NCI-H187 (cell line): Measurements from ENCODE around the gene PRTFDC1.
"Not testable (repeated sequence)": the region's sequence is repeated elsewhere in the genome, so short reads cannot be mapped to it uniquely, and the experiment has no call there.

ENCODE experiments used
- DNase-seq, 2 experiments: peaks; one replicate each; lab custom pipeline; 2025; lab: John Stamatoyannopoulos, UW

Gene PRTFDC1

DNA sequence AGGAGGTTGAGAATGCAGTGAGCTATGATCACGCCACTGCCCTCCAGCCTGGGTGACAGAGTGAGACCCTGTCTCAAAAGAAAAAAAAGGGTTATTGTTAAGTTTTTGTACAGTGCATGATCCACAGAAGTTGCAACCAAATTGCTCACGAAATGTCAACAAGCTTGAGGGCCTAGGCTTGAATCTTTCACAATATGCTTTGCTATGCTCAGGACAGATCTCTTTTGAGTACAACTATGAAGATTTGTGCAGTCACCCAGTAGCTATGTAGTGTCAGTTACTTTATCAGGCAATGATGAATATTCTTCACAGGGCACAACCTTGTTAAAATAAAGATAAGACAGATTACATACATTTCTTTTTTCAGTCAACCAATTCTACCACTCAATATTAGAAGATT is 109.2 kb downstream of the PRTFDC1 start:
- no peak for DNase-seq

DNA sequence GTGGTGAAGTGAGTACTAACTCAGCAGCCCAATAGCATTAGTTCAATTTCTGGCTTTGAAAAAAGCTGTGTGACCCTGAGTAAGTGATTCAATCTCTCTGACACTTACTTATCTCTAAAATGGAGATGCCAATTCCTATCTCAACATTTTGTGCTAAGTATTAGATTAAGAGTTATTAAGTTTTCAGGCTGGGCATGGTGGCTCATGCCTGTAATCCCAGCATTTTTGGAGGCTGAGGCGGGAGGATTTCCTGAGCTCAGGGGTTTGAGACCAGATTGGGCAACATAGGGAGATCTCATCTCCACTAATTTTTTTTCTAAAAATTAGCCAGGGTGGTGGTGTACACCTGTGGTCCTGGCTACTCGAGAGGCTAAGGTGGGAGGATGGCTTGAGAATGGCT is 109.5 kb downstream of the PRTFDC1 start:
- DNase-seq: no peak

DNA sequence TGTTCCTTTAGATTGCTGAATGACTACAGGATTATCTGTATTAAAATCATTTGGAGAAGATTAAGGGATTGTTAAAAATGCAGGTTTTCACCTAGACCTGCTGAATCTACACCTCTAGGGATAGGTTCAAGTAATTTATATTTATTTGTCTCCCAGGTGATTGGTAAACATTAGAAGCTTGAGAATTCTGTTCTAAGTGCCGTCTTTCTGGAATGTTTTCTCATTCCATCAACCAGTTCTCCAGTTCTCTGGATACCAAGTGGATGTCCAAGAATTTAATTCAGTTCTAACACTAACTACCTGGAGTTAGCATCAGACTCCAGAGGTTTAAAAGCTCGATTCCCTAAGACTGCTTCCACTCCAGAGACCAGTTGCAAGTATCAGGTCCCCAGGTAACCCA is 110.9 kb downstream of the PRTFDC1 start:
- no peak for DNase-seq

DNA sequence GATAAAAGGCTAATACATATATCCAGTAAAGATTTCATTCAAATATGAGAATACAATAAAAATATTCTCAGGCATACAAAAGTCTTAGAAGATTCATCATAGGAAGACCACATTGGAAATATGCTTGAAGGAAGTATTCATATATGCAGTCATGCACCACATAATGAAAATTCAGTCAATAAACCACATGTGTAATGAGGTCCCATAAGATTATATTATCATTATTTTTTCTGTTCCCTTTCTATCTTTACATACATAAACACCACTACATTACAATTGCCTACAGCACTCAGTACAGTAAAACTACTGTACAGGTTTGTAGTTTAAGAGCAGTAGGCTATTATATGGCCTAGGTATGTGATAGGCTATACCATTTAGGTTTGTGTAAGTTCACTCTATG is 111.6 kb downstream of the PRTFDC1 start:
- no peak for DNase-seq

DNA sequence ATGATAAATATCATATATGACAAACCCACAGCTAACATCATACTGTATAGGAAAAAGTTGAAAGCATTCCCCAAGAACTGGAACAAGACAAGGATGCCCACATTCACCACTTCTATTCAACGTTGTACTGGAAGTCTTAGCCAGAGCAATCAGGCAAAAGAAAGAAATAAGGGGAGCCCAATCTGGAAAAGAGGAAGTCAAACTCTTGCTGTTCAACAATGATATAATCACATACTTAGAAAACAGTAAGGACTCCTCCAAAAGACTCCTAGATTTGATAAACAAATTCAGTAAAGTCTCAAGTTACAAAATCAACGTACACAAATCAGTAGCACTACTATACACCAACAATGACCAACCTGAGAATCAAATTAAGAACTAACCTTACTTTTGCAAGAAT is 114.6 kb downstream of the PRTFDC1 start:
- DNase-seq: not testable (repeated sequence)

DNA sequence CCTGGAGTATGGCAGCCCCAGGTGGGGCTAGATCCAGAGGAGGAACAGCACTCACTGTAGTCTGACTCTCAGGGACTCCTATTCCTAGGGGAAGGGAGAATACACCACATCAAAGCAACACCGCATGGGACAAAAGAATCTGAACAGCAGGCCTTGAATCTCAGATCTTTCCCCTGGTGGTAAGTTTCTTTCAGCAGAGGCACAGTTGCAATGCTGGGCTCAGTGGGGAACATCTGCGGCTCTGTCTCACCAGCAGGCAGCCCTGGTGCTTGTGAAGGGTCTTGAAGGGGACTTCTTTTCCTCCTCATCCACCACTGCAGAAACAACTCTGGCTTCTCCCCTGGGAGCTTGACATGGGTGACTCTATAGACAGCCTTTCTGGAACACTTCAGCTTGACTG is 117.5 kb downstream of the PRTFDC1 start:
- DNase-seq: no peak

DNA sequence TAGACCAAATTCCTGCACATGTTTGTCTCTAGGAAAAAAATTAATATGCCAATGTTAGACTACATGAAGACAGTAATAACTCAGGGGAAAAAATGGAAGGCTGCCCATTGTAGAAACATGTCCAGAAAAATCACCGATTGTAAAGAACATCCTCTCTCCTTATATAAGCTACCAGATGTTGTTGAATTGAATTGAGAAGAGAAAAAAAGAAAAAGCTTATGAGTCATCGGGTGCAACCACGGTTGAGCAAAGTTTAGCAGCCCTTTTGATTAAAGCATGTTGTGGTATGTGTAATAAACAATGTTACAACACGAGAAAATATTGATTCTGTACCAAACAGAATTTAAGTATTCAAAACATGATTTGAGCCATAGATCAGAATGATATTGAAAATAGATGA is 126.4 kb downstream of the PRTFDC1 start:
- no peak for DNase-seq

DNA sequence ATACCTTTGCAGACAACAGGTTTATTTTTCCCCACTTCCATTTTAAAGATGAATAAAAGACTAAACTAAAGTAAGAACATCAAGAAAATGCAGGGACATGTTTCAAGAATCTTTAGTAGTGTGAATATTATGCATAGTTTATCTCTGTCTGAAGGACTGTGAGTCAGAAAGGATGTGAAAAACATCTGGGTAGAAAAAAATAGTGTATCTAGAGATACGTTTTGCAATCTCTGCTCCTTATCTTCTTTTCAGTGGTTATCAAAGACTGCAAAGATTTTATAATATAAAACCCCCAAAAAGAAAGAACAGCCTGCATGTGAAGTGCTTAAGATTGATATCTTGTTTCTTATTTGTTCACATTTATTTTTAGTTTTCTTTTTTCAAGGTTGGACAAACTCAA is 126.9 kb downstream of the PRTFDC1 start:
- DNase-seq: no peak

DNA sequence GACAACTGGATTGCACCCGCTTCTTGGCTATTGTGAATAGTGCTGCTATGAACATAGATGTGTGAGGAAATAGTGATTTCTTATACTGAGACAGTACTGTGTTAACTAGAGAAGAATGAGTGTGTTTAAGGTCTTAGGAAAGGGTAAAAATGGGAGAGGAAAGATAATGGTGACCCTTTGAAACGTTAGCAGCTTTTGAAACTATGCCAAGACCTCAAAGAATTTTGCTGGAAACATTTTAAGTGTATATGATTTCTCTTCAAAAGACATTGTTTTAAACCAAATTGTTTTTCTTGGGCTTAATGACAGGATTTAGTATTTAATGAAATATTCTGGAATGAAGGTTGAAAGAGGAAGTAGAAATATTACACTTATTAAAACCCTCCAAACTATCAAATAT is 127.9 kb downstream of the PRTFDC1 start:
- DNase-seq: no peak

DNA sequence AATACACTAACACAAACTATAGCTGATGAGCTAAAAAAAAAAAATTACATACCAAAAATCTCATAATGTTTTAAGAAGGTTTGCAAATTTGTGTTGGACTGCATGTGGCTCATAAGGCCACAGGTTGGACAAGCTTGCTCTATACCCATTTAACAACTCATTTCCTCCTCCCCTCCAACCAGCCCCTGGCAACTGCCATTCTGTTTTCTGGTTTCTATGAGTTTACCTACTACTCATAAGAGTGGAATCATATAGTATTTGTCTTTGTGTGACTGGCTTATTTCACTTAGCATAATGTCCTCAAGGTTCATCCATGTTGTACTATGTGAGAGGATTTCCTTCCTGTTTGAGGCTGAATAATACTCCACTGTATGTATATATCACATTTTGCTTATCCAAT is 128.3 kb downstream of the PRTFDC1 start:
- no peak for DNase-seq

DNA sequence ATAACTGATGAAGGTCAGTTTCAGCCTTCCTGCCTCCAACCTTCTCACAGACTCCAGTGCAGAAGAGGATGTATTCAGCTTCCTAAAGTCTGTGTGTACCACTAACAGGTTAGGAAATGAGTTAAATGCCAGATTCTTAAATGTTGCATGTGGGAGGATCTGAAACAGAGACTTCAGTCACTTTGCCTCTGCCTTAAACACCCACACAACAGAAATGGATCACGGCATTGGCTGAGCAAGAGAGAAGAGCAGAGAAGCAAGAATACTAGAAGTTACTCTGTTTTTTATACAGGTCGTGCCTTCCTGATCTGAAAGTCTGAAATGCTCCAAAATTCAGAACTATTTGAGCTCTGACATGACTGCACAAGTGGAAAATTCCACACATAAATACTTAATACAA is 129.8 kb downstream of the PRTFDC1 start:
- DNase-seq: no peak

DNA sequence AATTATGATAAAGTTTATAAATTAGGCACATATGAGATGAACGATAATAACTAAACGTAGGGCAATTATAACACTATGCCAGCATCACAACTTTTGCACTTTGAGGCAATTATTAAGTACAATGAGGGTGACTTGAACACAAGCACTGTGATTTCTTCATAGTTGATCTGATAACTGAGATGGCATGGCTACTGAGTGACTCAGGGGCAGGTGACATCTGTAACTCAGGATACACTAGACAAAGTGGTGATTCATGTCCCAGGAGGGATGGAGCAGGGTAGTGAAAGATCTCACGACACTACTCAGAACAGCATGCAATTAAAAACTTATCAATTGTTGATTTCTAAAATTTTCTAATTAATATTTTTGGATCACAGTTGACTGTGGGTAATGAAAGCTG is 130.4 kb downstream of the PRTFDC1 start:
- DNase-seq: no peak

DNA sequence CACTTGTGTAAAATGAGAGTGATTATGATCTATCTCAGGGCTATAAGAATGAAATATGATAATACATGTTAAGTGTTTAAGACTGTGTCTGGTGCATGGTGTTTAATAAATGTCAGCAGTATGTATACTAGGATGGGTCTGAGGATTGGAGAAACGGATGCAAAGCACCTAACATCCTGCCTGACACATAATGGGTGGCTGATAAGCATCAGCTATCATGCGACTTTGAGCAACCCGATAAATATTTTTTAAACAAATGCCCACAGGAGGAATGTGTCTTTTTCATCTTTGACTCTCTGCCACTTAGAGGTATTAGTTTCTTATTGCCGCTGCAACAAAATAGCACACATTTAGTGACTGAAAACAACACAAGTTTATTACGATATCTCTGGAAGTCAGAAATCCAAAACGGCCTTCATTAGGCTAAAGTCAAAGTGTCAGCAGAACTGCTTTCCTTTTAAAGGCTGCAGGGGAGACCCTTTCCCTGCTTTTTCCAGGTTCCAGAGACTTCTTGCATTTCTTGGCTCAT is 135.5 kb downstream of the PRTFDC1 start:
- DNase-seq: no peak

DNA sequence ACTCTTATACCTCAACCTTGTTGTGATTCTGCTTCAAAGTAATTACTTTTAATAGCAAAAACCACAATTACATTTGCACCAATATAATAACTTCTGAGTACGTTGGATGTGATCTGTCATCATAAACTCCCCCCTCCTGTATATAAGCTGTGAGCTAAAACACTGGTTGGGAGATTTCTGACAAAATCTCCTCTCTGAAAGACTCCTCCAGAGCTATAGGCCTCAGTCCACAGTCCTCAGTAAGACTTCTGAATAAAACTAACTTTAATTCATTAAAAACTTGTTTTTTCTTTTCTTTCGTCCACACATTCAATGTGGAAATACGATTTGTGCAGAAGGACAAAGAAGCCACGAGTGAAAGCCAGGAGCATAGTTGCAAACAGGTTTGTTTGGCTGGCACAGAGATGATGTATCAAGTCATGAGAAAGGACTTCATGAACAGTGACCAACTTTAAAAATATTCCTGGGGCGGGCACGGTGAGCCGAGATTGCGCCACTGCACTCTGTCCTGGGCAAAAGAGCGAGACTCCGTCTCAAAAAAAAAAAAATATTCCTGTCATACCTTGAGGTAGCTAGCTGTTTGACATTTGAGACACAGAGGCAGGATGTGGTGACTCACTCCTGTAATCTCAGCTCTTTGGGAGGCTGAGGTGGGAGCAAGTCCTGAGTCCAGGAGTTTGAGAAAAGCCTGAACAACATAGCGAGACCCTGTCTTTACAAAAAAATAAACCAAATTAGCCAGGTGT is 137.7 kb downstream of the PRTFDC1 start:
- DNase-seq: no peak

DNA sequence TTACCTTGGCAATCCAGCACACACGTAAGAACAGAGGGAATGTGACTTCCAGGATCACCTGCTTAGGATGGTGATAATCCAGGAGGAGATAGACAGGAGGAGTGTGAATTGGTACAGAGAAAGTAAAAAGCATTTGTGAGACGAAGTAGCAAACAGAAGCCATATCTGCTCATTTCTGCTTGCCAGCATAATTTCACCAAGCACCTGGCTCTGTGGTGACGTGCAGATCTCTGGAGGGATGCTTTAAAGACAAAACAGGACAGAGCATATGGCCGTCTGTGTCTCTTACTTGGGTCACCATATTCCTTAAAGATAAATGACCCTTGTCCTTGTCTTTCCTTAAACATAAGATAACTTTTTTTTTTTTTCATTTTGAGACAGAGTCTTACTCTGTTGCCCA is 138.6 kb downstream of the PRTFDC1 start:
- DNase-seq: no peak

DNA sequence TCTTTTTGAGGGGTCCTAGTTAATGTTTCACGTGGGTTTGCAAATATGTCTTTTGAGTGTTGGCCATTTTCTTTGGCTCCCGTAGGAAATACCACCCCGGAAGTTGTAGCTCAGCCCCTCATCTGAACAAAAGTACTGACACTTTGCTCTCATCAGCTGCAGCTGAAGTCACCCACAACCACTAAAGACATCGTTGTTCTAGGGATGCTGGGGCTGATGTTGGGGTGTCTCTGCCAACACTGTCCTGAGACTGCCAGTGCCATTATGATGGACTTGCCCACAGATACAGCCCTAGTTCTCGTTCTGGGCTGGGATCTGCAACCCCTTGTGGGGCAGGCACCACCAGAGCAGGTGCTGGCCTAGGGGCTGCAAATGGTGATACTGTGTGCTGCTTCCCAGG is 146.1 kb downstream of the PRTFDC1 start:
- no peak for DNase-seq

DNA sequence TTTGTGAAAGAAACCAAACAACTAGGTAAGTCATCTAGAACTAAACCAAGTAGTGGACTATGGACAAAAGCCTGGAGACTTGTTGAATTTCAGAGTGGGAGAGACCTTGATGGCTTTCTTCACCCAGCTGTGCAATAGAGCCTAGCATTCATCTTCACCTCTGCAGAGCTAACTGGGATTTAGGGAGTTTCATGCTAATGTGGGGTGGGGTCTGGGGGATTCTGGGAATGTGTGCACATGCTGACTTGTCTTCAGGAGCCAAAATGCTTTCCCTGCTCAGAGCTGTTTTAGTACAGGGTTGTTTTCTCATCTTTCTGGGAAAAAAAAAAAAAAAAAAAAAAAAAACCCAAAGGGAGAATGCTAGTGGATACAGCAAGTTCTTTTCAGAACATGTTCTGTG is 147.4 kb downstream of the PRTFDC1 start:
- no peak for DNase-seq

DNA sequence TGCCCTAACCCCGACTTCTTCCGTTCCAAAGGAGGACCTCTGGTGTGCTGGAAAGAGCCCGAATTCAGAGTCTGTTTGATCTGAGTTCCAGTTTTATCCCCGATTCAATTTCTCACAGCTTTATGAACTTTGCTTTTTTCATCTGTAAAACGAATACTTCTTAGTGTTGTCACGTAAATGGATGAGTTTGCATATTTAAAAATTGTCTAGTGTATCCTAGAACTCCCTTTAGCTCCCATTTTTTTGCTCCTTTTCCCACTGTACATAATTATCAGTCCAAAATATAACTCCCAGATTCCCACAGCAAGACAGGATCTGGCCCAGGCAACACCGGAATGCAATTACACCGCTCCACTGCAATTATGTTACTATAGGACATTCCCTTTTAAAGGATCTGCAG is 148.0 kb downstream of the PRTFDC1 start:
- no peak for DNase-seq

DNA sequence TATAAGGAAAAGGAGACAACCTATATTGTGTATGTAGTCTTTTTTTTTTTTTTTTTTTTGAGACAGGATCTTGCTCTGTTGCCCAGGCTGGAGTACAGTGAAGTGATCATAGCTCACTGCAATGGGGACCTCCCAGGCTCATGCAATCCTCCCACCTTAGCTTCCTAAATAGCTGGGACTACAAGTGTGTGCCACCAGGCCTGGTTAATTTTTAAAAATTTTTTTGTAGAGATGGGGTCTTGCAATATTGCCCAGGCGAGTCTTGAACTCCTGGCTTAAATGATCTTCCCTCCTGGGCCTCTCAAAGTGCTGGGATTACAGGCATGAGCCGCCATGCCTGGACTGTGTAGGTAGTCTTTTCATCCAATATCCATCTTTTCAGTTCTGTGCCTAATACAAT is 150.0 kb downstream of the PRTFDC1 start:
- no peak for DNase-seq

DNA sequence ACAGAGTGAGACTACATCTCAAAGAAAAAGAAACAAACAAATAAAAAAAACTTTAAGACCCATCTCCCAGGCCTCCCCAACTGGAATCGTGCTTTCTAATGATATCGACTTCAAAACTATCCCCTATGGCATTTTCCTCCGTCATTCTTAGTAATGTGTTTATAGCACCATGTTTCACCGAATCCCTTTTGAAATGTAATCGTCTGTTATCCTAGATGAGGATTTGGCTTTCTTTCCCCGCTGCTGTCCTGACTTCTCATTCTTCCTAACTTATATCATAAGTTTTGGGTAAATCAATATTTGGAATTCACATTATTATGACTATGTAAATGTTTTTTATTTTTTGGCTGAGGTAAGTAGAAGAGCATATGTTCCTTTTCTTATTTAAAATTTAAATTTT is 151.5 kb downstream of the PRTFDC1 start:
- no peak for DNase-seq
